Measurements from ENCODE around the gene DHX57. TPM values are rescaled to one million over a fixed set of nuclear protein-coding genes. Genes with fewer than 3 reads are reported as not detected.

DHX57 gene
- 10 to 100 TPM; 31.4 to 42.5 (median 37.9) TPM for polyA plus RNA-seq (ENCODE audit: insufficient read depth in 1 of 5, insufficient read length in 5 of 5, low replicate concordance in 1 of 5)
- long read RNA-seq, donor 1, partial matches to known transcripts = 263 of 264 reads
- long read RNA-seq, donor 1, other reads (novel, unspliced or antisense) = 0 of 264 reads
- long read RNA-seq, donor 2 = 0 reads
- long read RNA-seq, donor 3, full-length matches to known transcripts = 1 of 1 reads
- long read RNA-seq, donor 3, partial matches to known transcripts = 0 of 1 reads
- long read RNA-seq, donor 3, other reads (novel, unspliced or antisense) = 0 of 1 reads
- long read RNA-seq, donor 4 = 0 reads
- long read RNA-seq, donor 5 = 0 reads
- long read RNA-seq, donor 6, full-length matches to known transcripts = 3 of 112 reads
- long read RNA-seq, donor 6, partial matches to known transcripts = 109 of 112 reads
- long read RNA-seq, donor 6, other reads (novel, unspliced or antisense) = 0 of 112 reads
- long read RNA-seq, donor 7, partial matches to known transcripts = 0 of 2 reads
- long read RNA-seq, donor 7, other reads (novel, unspliced or antisense) = 0 of 2 reads
- long read RNA-seq, donor 8 = 0 reads

- peak; percentile 86 to 88 for DNase-seq
Observed at GRCh38 chr2:38875576-38876367, at the start of gene DHX57, which contains the start of gene MORN2. TSS of gene DHX57 (minus strand) at chr2:38875934. CDS start at chr2:38868405, 7,529 bp downstream. TSS of gene MORN2 (plus strand) at chr2:38875976.

DNA sequence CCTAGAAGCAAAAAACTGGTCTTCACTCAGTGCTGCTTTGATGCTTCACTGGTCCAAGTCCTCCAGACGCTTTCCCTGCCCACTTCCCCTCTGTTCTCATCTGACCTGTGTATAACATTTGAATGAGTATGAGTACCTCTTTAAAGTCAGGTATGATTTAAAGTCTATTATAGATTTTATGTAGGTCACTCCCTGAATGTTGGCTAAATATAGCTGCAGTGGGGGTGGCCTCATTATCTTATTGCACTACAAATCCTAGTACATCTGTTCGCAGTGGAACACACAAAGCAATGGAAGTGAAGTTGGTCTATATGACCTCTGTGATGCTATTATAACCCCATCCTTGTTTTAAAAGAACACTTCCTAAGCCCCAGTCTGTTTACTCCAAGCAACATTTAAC, 47.2 kb upstream of the DHX57 start:
- DNase-seq = no peak

DNA sequence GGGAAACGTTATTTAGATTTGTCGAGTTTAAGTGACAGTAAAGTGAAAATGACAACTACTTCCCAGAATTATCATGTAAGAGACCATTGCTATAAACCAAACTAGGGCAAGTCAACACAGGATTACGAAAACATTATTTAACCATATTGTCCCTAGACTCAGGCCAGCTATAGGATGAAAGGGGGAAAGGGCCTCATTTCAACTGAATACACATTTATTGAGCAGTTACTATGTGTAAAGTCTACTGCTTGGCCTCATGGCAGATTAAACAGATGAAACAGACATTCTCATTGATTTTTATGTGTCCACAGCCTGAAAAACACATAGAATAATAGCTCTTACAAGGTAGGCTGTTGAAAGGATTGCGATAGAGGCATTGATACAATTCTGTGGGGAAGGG, 46.7 kb upstream of the DHX57 start:
- DNase-seq = no peak

DNA sequence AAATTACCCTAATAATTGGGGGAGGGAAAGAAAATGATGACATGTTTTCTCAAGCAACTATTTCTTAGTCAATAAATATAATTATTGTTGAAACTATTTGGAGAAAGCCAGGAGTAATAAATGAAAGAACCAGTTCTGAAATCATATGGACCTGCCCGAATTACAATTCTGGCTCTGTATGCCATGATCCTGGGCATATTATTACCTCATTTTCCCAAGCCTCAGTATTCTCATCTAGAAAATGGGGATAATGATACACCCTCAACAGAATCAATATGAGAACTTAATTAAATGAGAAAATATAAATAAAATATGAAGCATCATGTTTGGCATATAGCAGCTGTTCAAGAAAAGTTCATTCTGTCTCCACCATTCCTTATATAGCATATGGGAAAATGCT, 36.9 kb upstream of the DHX57 start:
- DNase-seq = no peak

DNA sequence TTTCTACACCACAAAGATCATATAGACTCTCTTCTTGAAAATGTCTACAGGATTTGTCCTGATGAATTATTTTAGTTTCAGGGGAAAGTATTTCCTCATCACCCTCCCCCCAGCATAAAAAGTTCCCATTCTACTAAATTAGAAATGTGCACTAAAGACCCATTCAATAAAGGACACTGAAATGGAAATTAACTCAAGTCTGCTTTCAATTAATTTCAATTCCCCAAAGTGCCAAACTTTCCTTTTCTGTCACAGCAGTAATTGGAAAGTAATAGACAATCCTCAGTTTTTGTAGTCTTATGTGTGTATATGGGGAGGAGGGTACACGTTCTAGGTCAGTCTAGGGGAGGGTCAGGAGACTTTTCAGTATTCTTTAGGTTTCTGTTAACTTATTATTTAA, 35.5 kb upstream of the DHX57 start:
- no peak for DNase-seq

DNA sequence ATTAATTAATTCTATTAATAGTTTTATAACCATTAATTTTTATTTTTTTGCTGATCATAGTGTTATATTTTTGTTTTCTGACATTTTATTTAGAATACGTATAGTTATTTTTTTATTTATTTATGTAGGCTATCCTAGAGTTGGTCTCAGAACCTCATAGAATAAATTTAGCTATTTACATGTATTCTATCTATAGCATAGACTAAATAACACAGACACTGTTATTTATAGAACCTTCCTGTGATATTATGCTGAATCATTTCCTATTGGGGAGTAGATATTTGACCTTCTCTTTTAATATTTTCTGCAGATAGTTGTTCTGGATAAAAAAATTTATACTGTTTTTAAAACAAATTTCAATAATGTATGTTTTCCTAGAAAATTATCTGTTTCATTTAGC, 34.1 kb upstream of the DHX57 start:
- no peak for DNase-seq

GRCh38 chr2:38907743-38908562, 32.2 kb upstream of the DHX57 start:
- no peak for DNase-seq

- no peak for DNase-seq
Observed at GRCh38 chr2:38907242-38907641, 31.5 kb upstream of the DHX57 start.

DNA sequence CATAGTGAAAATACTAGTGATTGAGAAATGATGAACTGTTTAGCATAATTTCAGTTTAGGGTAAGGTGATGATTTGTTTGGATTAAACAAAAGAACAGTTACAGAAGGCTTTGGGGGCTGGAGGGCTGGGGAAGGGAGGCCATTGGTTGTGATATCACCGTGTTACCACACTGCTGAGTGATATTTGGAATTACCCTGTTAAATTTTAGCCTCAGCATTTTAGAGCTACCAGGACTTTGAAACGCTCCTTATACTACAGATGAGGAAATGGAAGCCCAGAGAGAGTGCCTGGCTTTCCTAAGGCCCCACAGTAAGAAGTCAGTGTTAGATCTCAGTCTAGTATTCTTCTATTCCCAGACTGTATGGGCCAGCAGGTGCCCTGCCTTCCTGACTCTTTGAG, 29.5 kb upstream of the DHX57 start:
- no peak for DNase-seq

- DNase-seq = no peak
Observed at GRCh38 chr2:38900726-38901125, 25.0 kb upstream of the DHX57 start.

GRCh38 chr2:38898256-38898655, 22.5 kb upstream of the DHX57 start:
- DNase-seq = no peak

- DNase-seq = no peak
Observed at GRCh38 chr2:38892819-38893218, 17.1 kb upstream of the DHX57 start.

GRCh38 chr2:38889575-38889974, 13.8 kb upstream of the DHX57 start, which contains the start of gene ARHGEF33:
TSS of gene ARHGEF33 (plus strand) at chr2:38889875. CDS start at chr2:38919448, 29,573 bp downstream.
- no peak for DNase-seq

- DNase-seq = no peak
Observed at GRCh38 chr2:38889045-38889444, 13.3 kb upstream of the DHX57 start.

GRCh38 chr2:38887902-38888554, 12.3 kb upstream of the DHX57 start:
- no peak for DNase-seq

DNA sequence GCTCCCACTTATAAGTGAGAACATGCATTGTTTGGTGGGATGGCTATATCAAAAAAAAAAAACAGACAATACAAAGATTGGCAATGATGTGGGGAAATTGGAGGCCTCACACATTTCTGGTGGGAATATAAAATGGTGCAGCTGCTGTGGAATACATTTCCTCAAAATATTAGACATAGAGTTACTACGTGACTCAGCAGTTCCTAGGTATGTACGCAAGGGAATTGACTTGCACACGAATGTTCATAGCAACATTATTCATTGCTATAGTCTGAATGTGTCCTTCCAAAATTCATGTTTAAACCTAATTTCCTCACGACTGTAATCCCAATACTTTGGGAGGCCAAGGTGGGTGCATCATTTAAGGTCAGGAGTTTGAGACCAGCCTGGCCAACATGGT, 11.6 kb upstream of the DHX57 start:
- no peak for DNase-seq

DNA sequence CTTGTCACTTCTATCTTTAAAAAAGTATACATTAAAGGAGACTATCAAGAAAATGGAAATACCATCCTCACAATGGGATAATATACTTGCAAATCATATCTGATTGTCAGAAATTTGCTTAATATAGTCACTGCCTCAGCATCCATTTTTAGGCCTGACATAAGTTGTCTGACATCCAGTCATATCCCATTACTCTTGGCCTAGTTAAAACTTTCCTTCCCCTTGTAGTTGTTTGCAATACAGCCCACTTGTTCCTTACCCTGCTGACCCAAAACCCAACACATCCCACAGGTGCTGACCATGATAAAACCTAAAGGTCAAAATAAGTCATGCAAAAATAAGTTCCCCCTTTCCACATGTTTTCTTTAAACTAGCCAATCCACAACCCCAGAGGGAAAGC, 10.3 kb upstream of the DHX57 start:
- no peak for DNase-seq

GRCh38 chr2:38876407-38876806, 673 bp upstream of the DHX57 start:
- DNase-seq = peak in 1 of 2 donors; percentile 2

DNA sequence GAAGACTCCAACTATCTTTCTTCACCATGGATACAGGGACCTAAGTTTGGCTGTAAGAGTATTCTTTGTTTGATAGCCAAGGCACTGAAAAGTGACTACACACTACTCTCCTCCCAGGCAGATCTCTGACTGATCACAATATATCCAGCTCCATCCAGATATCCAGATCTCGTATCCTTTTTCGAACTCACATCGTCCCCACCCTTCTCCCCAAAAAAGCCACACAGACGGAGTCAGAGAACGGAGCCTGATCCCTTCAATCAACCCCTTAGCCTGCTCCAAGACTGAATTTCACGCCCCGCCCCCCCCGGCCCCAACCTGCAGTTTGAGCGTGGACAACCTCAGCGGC, 533 bp downstream of the DHX57 start:
- DNase-seq = peak in 1 of 2 donors; percentile 17

- DNase-seq = no peak
Observed at GRCh38 chr2:38873763-38874162, 2.0 kb downstream of the DHX57 start.

DNA sequence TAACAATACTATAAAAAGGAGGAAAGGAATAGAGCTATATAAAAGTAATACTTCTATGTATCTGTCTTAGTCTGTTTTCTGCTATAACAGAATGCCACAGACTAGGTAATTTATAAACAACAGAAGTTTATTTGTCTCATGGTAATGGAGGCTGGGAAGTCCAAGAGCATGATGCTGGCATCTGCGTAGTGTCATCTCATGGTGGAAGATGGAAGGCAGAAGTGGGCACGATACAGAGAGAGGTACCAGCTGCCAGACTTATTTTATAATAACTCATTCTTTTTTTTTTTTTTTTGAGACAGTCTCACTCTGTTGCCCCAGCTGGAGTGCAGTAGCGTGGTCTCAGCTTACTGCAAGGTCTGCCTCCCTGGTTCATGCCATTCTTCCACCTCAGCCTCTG, 4.3 kb downstream of the DHX57 start:
- DNase-seq = no peak
